T-cell (primary cell): ENCODE measurements around the gene SCG5. TPM values are rescaled to one million over a fixed set of nuclear protein-coding genes. Genes with fewer than 3 reads are reported as not detected.

ENCODE experiments used
- ATAC-seq, 4 experiments: fragments of 200-7000 bp in 3 of 4; fragments of 150-1000 bp in 1 of 4; cut with Tn5 transposase; replicated peaks in 1 of 4; 1 replicate in 3 of 4; 2 replicates in 1 of 4; pipeline ENCODE4 v1.10.0; 2021; ENCODE audit warnings: moderate library complexity in 3 of 4, mild to moderate bottlenecking in 2 of 4, moderate number of reproducible peaks in 1 of 4
- CTCF ChIA-PET, 2 donors: fragments of 300-600 bp; sonication (Branson Sonifier 250); formaldehyde crosslinking; loops; one replicate each; lab custom pipeline; 2022; ENCODE audit warnings: antibody characterized with exemption in 2 of 2; lab: Charles Lee
- POLR2A ChIA-PET, 2 donors: fragments of 300-600 bp; sonication (Branson Sonifier 250); formaldehyde crosslinking; loops; one replicate each; lab custom pipeline; 2022; ENCODE audit warnings: antibody characterized with exemption in 2 of 2; lab: Charles Lee
- DNase-seq, 35 experiments: peaks; one replicate each; pipeline versions ENCODE4 v3.0.0 to v3.0.0-alpha.2; 2013 to 2023
- H3K27ac ChIP-seq: one replicate; pipeline ENCODE4 v1.5.1; 2013; ENCODE audit warnings: low read length
- H3K27me3 ChIP-seq, 2 experiments: replicated peaks in 1 of 2; 1 replicate in 1 of 2; 2 replicates in 1 of 2; pipeline versions ENCODE4 v1.6.1 to v1.7.0; 2013; ENCODE audit warnings: low read length in 1 of 2, mixed read lengths in 1 of 2; ENCODE audit not compliant: control insufficient read depth in 2 of 2, insufficient read depth in 2 of 2; ENCODE audit errors: extremely low read depth in 1 of 2
- H3K36me3 ChIP-seq, 2 donors: 1 replicate in 1 of 2; 2 replicates in 1 of 2; pipeline versions ENCODE4 v1.6.1 to v1.7.0; 2013; ENCODE audit warnings: low read length in 1 of 2; ENCODE audit not compliant: control insufficient read depth in 2 of 2, insufficient read depth in 1 of 2; ENCODE audit errors: extremely low read depth in 1 of 2
- H3K4me1 ChIP-seq, 2 experiments: 1 replicate in 1 of 2; 2 replicates in 1 of 2; pipeline versions ENCODE4 v1.6.1 to v1.7.0; 2013; ENCODE audit warnings: low read length in 2 of 2, mixed read lengths in 1 of 2; ENCODE audit not compliant: insufficient read depth in 2 of 2, control insufficient read depth in 1 of 2; ENCODE audit errors: extremely low read depth in 1 of 2
- H3K4me3 ChIP-seq, 2 donors: 1 replicate in 1 of 2; 2 replicates in 1 of 2; pipeline versions ENCODE4 v1.5.1 to v1.7.0; 2013; ENCODE audit warnings: mild to moderate bottlenecking in 2 of 2, low read length in 1 of 2, moderate library complexity in 1 of 2; ENCODE audit not compliant: control insufficient read depth in 1 of 2; ENCODE audit errors: extremely low read depth in 1 of 2
- H3K9me3 ChIP-seq: 2 replicates; pipeline ENCODE4 v1.7.0; 2013
- H3K27ac Mint-ChIP-seq, 2 donors: one replicate each; pipeline ENCODE4 v1.8.0; 2020 to 2021; ENCODE audit warnings: mild to moderate bottlenecking in 2 of 2, mixed read lengths in 2 of 2
- H3K27me3 Mint-ChIP-seq, 2 donors: one replicate each; pipeline ENCODE4 v1.8.0; 2021 to 2022; ENCODE audit warnings: mixed read lengths in 2 of 2
- H3K36me3 Mint-ChIP-seq: one replicate; pipeline ENCODE4 v1.8.0; 2021; ENCODE audit warnings: mixed read lengths
- H3K4me1 Mint-ChIP-seq, 3 donors: one replicate each; pipeline ENCODE4 v1.8.0; 2020 to 2022; ENCODE audit warnings: mixed read lengths in 3 of 3, mild to moderate bottlenecking in 1 of 3
- H3K4me3 Mint-ChIP-seq, 3 donors: one replicate each; pipeline ENCODE4 v1.8.0; 2020 to 2022; ENCODE audit warnings: mild to moderate bottlenecking in 3 of 3, mixed read lengths in 3 of 3, moderate library complexity in 3 of 3
- H3K9me3 Mint-ChIP-seq, 3 donors: one replicate each; pipeline ENCODE4 v1.8.0; 2020 to 2022; ENCODE audit warnings: mixed read lengths in 3 of 3
- WGBS: methylation state at CpG from one replicate; pipeline ENCODE4 v1.1.5; 2013; ENCODE audit warnings: missing lambda C conversion rate; ENCODE audit not compliant: insufficient coverage; 5-methylcytosine and 5-hydroxymethylcytosine counted together
- total RNA-seq, 35 experiments: library from RNA in 6 of 35; stranded (reverse) in 6 of 35; fragments of 120-200 nt in 1 of 35; gene quantifications; one replicate each; pipeline versions ENCODE4 v1.2.1 to v1.2.4 and lab custom pipeline; 2013 to 2026

SCG5 gene
- total RNA-seq, 5 donors from 2014 or later (not counting 1 experiment from before 2014, with no cell fraction given): not detected

DNA sequence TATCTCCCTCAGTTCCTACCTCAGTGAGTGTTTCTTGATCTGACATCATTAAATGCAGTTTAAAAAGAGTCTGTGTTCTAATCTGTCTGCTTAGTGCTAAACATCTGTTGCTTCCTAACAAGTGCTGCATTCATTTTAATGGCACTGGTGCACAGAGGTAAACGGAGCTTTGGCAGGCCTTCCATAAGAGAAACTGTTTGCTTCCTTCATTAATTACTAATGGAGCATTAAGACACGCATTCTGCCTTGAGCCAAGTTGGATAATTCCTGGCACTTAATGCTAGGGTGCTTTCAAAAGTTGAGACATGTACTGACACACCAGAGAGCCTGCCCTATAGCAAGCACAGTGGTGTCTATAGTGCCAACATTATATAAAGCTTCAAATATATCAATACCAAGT is 34.7 kb downstream of the SCG5 start:
- WGBS: 100% methylated on average over 1 of the region's 2 CpGs
- CTCF ChIA-PET: interaction anchor here in 1 of 2 donors (0.6 kb wide), 1 partner anchor 1058 kb away, joined by 6 read pairs; no protein-coding TSS in a partner anchor
- no peaks in the 10 kb centered on the region for H3K27me3 ChIP-seq

DNA sequence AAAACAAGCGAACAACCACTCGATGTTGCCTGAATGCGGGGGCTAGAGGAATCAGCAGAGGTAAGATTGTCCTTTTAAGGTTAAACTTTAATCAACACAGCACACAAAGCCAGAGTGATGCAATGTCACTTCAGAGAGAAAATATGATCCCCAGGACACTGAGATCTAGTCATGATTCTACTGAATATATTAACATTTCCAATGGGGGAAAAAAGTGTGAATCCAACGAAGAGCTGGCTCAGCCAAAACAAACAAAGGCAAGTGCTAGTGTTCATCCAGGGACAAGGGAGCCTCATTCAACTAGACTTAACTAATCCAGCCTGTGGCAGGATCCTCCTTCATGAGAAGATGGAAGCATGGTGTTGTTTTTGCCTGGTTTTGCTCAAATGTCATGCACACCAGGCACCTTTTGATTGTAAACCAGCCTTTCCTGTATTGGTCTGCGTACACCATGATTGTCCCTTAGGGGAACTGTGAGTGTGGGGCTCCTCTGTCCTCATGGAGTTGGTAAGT is 35.8 kb downstream of the SCG5 start:
- Mint-ChIP-seq H3K36me3 (no peaks in the 10 kb centered on the region), H3K9me3 (no peaks in the 10 kb centered on the region), H3K27me3 (no peaks in the 10 kb centered on the region), H3K4me1 (no peaks in the 10 kb centered on the region), H3K27ac (no peak overlapping the region), H3K4me3 (no peak overlapping the region)
- no peaks in the 10 kb centered on the region for H3K9me3 ChIP-seq
- H3K36me3 ChIP-seq: no peaks in the 10 kb centered on the region
- no peak for DNase-seq
- ChIA-PET POLR2A (no interaction called here), CTCF (no interaction called here)
- WGBS: 80% methylated on average over 1 of the region's 5 CpGs
- ATAC-seq: no peak
- H3K4me1 ChIP-seq: no peaks in the 10 kb centered on the region
- H3K27ac ChIP-seq: no peak overlapping the region
- H3K27me3 ChIP-seq: no peaks in the 10 kb centered on the region
- no peak overlapping the region for H3K4me3 ChIP-seq

More for the DNA sequence above, 34.7 kb downstream of the SCG5 start:
- Mint-ChIP-seq H3K9me3 (no peaks in the 10 kb centered on the region), H3K27ac (no peak overlapping the region), H3K36me3 (no peaks in the 10 kb centered on the region), H3K4me3 (no peak overlapping the region), H3K27me3 (no peaks in the 10 kb centered on the region), H3K4me1 (no peaks in the 10 kb centered on the region)
- H3K27ac ChIP-seq: no peak overlapping the region
- no peaks in the 10 kb centered on the region for H3K4me1 ChIP-seq
- H3K36me3 ChIP-seq: no peaks in the 10 kb centered on the region
- ATAC-seq: no peak
- no peak overlapping the region for H3K4me3 ChIP-seq
- DNase-seq: no peak
- POLR2A ChIA-PET: interaction anchor here in 1 of 2 donors (0.6 kb wide), 1 partner anchor 696 kb away, joined by 10 read pairs; no protein-coding TSS in a partner anchor
- H3K9me3 ChIP-seq: no peaks in the 10 kb centered on the region

DNA sequence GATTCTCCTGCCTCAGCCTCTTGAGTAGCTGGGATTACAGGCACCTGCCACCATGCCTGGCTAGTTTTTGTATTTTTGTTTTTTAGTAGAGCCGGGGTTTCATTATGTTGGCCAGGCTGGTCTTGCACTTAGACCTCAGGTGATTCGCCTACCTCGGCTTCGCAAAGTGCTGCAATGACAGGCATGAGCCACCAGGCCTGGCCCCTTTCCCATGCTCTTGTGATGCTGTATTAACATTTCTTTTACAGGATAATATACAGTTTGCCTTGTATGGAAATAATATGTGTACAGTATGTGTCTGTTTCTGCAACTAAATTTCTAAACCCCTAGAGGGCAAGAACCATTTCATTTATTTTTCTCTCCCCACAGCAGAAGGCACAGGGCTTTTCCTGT is 37.8 kb downstream of the SCG5 start:
- H3K9me3 Mint-ChIP-seq: no peaks in the 10 kb centered on the region
- no peaks in the 10 kb centered on the region for H3K36me3 Mint-ChIP-seq
- Histone ChIP-seq H3K4me1 (no peaks in the 10 kb centered on the region), H3K27ac (no peak overlapping the region), H3K36me3 (no peaks in the 10 kb centered on the region), H3K4me3 (no peak overlapping the region), H3K27me3 (no peaks in the 10 kb centered on the region), H3K9me3 (no peaks in the 10 kb centered on the region)
- no peak overlapping the region for H3K27ac Mint-ChIP-seq
- WGBS: no CpG with 5 or more reads among the region's 4 CpGs
- no peaks in the 10 kb centered on the region for H3K27me3 Mint-ChIP-seq
- DNase-seq: no peak
- ChIA-PET POLR2A (no interaction called here), CTCF (interaction anchor here (0.6 to 0.7 kb wide), 2 partner anchors 12 to 20 kb away, joined by 3 to 6 read pairs; no protein-coding TSS in a partner anchor)
- no peaks in the 10 kb centered on the region for H3K4me1 Mint-ChIP-seq
- no peak for ATAC-seq
- H3K4me3 Mint-ChIP-seq: no peak overlapping the region

DNA sequence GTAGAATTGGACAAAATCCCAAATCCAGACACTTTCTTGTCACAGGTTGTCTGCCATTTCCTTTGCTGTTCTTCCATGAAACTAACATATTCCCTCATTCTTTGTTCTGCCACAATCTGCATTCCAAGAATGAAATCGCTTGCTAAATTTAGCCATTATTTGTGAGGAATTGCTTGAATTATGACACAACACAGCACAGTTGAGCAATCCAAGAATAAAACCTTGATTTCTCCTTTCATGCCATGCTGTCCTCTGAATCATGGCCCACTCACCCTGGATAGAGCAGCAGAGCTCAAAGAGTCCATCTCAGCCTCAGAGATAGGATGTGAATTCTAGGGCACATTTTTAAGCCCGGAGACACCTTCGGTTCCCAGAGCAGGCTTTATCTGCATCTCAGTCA is 41.1 kb downstream of the SCG5 start:
- H3K27ac Mint-ChIP-seq: no peak overlapping the region
- CTCF ChIA-PET: no interaction called here

DNA sequence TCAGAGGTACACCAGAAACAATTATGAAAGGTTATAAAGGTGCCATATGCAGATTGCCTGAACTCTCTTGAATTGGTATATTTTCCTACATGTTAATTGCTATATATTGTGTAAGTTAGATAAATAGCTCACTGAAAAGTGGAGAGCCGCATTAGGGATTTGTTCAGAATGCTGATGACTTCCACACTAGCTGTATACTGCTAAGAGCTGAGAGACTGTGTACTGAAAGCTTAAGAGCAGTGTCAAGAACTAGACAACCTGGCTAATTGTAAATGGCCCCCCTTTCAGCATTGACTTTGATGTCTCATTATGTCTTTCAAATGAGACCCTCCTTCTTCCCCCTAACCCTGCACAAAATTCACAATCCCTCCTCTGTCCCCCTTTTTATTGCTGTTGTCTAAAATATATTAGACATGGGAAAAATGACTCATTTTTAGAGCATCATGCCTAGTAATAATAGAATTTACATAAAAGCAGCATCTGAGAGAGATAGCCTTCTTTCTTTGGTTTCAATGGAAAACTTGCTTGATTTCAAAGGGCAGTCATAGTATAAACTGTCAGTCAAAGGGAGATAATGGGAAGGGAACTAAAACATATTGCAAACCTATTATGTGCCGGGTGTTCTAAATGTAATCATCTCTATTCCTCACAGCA is 41.6 kb downstream of the SCG5 start:
- CTCF ChIA-PET: no interaction called here
- WGBS: 100% methylated on average over 1 of the region's 2 CpGs
- H3K36me3 Mint-ChIP-seq: no peaks in the 10 kb centered on the region

More for the DNA sequence above, 41.1 kb downstream of the SCG5 start:
- no peaks in the 10 kb centered on the region for H3K4me1 Mint-ChIP-seq
- Histone ChIP-seq H3K4me3 (no peak overlapping the region), H3K27ac (no peak overlapping the region), H3K27me3 (no peaks in the 10 kb centered on the region), H3K4me1 (no peaks in the 10 kb centered on the region), H3K9me3 (no peaks in the 10 kb centered on the region), H3K36me3 (no peaks in the 10 kb centered on the region)
- no peaks in the 10 kb centered on the region for H3K27me3 Mint-ChIP-seq
- DNase-seq (no peak), ATAC-seq (no peak)
- H3K4me3 Mint-ChIP-seq: no peak overlapping the region
- H3K36me3 Mint-ChIP-seq: no peaks in the 10 kb centered on the region
- no peaks in the 10 kb centered on the region for H3K9me3 Mint-ChIP-seq
- POLR2A ChIA-PET: no interaction called here
- 76% methylated on average over 2 of the region's 3 CpGs for WGBS

DNA sequence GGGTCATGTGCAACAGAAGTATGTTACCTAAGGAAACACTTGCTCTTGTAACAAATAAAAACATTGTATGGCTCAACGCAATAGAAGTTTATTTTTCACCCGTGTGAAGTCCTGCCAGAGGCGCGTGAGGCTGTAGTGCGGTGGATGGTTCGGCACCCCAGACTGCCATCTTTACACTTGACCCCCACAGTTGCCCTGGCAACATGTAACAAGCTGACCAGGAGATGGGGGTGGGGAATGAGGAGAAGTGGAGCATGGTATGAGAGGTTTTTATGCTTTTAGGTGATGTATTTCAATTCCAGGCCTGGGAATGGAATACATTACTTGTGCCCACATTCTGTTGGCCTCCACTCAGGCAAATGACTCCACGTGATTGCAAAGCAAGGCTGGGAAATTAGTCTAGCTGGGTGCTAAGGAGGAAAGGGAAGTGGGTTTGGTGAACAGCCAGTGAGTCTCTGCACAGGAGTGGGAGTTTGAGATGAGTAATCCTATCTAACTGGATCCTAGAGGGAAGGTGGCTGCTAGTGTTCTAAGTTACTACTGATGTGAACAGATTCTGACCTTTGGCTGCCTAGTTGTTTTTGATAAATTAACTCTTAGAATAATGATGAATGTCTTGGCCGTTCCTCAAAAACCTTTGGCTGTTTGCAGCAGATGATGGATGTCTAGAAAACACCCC is 42.5 kb downstream of the SCG5 start:
- no peak for ATAC-seq
- H3K4me3 Mint-ChIP-seq: no peak overlapping the region
- H3K9me3 Mint-ChIP-seq: no peaks in the 10 kb centered on the region
- POLR2A ChIA-PET: no interaction called here
- Histone ChIP-seq H3K9me3 (no peaks in the 10 kb centered on the region), H3K27me3 (no peaks in the 10 kb centered on the region), H3K27ac (no peak overlapping the region), H3K36me3 (no peaks in the 10 kb centered on the region), H3K4me1 (no peaks in the 10 kb centered on the region), H3K4me3 (no peak overlapping the region)
- H3K36me3 Mint-ChIP-seq: no peaks in the 10 kb centered on the region
- no peaks in the 10 kb centered on the region for H3K4me1 Mint-ChIP-seq
- no peaks in the 10 kb centered on the region for H3K27me3 Mint-ChIP-seq
- no peak overlapping the region for H3K27ac Mint-ChIP-seq
- no peak for DNase-seq
- 17% methylated on average over 2 of the region's 8 CpGs for WGBS
- CTCF ChIA-PET: no interaction called here

More for the DNA sequence above, 41.6 kb downstream of the SCG5 start:
- no peak overlapping the region for H3K4me3 Mint-ChIP-seq
- POLR2A ChIA-PET: no interaction called here
- ATAC-seq (no peak), DNase-seq (no peak)
- H3K4me1 Mint-ChIP-seq: no peaks in the 10 kb centered on the region
- Histone ChIP-seq H3K27me3 (no peaks in the 10 kb centered on the region), H3K4me1 (no peaks in the 10 kb centered on the region), H3K36me3 (no peaks in the 10 kb centered on the region), H3K9me3 (no peaks in the 10 kb centered on the region), H3K27ac (no peak overlapping the region), H3K4me3 (no peak overlapping the region)
- no peaks in the 10 kb centered on the region for H3K9me3 Mint-ChIP-seq
- H3K27ac Mint-ChIP-seq: no peak overlapping the region
- no peaks in the 10 kb centered on the region for H3K27me3 Mint-ChIP-seq
